RWPE1 (cell line): Measurements from ENCODE around the gene ATP5ME.

ENCODE experiments used
- CTCF ChIA-PET: fragments of 350-600 bp; sonication (Branson Sonifier 250); formaldehyde crosslinking; extraction: SDS; loops from one replicate; lab custom pipeline; 2021; lab: Yijun Ruan, JAX
- POLR2A ChIA-PET: fragments of 400-600 bp; formaldehyde crosslinking; extraction: SDS; loops from one replicate; lab custom pipeline; 2020; ENCODE audit warnings: antibody characterized with exemption; ENCODE audit not compliant: low non-redundant PET; lab: Yijun Ruan, JAX
- DNase-seq: peaks from one replicate; pipeline ENCODE4 v3.0.0; 2012; ENCODE audit warnings: low spot score
- H3K27ac ChIP-seq: fragments of 450-650 bp; 2 replicates; pipeline ENCODE4 v1.5.1; 2017
- CTCF ChIP-seq: fragments of 450-650 bp; conservative IDR thresholded peaks from 2 replicates; pipeline ENCODE4 v1.5.1; 2017; ENCODE audit warnings: low read depth, mild to moderate bottlenecking

Gene ATP5ME

GRCh38 chr4:683247-683897 lies 9.3 kb upstream of the ATP5ME start:
- H3K27ac ChIP-seq, result no peak overlapping the region
- ChIA-PET CTCF (interaction anchor here (0.9 to 1.2 kb wide), 2 partner anchors 17 to 99 kb away, joined by 3 read pairs; no protein-coding TSS in a partner anchor), POLR2A (no interaction called here)
- no peak for TF ChIP-seq CTCF
- no peak for DNase-seq

GRCh38 chr4:682490-683172 lies 8.6 kb upstream of the ATP5ME start:
- no peak for DNase-seq
- H3K27ac ChIP-seq, result no peak overlapping the region
- no peak for TF ChIP-seq CTCF
- ChIA-PET POLR2A (no interaction called here), CTCF (no interaction called here)

GRCh38 chr4:681736-682451 lies 7.8 kb upstream of the ATP5ME start:
- TF ChIP-seq CTCF, result no peak
- ChIA-PET POLR2A (no interaction called here), CTCF (interaction anchor here (0.7 kb wide), 1 partner anchor 576 kb away, joined by 3 read pairs; no protein-coding TSS in a partner anchor)
- peak; percentile 69 for DNase-seq
- peak overlapping the region; percentile 35; the same call in 1 of the 2 replicates for H3K27ac ChIP-seq

GRCh38 chr4:680928-681645 lies 7.0 kb upstream of the ATP5ME start:
- ChIA-PET POLR2A (no interaction called here), CTCF (interaction anchor here (0.7 kb wide), 1 partner anchor 577 kb away, joined by 3 read pairs; no protein-coding TSS in a partner anchor)

GRCh38 chr4:680551-680927 lies 6.5 kb upstream of the ATP5ME start:
- ChIA-PET POLR2A (no interaction called here), CTCF (no interaction called here)
- TF ChIP-seq CTCF, result no peak
- H3K27ac ChIP-seq, result peak overlapping the region; percentile 24
- DNase-seq, result no peak

More at GRCh38 chr4:680928-681645, 7.0 kb upstream of the ATP5ME start:
- no peak for TF ChIP-seq CTCF
- peak overlapping the region; percentile 24; the same call in 1 of the 2 replicates for H3K27ac ChIP-seq
- DNase-seq, result no peak

- TF ChIP-seq CTCF, result no peak
- no peak for DNase-seq
Measured at GRCh38 chr4:680091-680490, 6.0 kb upstream of the ATP5ME start.

More at GRCh38 chr4:680091-680490, 6.0 kb upstream of the ATP5ME start:
- ChIA-PET CTCF (no interaction called here), POLR2A (interaction anchor here (0.6 kb wide), 1 partner anchor 1037 kb away, joined by 3 read pairs; no protein-coding TSS in a partner anchor)
- H3K27ac ChIP-seq, result peak overlapping the region; percentile 24
